NCI-H1694 treated with DMSO at 0.1 percent for 48 hours (cell line): ENCODE measurements around the gene NINJ2.

Experiments
- DNase-seq: peaks from one replicate; lab custom pipeline; 2025; lab: John Stamatoyannopoulos, UW

NINJ2 gene

GRCh38 chr12:569091-569676 lies 94.1 kb downstream of the NINJ2 start:
- DNase-seq = no peak

DNA sequence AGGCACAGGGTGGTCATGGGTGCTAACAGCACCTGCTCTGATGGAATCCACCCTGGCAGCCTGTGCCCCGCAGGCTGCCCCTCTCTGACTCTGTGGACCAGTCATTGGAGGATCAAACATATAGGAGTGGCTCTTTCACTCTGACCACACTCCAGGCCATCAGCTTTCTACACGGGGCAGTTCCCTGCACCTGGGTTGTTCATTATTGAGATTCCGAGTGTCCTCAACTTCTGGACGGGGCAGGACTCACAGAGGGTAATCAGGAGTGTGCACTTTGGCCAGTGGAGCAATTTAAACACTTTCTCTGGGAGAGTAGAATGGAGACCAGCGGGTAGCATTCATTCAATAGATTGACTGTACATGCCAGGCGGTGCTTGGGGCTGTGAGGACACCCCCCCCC lies 94.8 kb downstream of the NINJ2 start:
- DNase-seq = no peak

GRCh38 chr12:565589-566105 lies 97.6 kb downstream of the NINJ2 start:
- no peak for DNase-seq

GRCh38 chr12:565161-565560 lies 98.1 kb downstream of the NINJ2 start:
- no peak for DNase-seq

GRCh38 chr12:563787-564298 lies 99.4 kb downstream of the NINJ2 start:
- no peak for DNase-seq

DNA sequence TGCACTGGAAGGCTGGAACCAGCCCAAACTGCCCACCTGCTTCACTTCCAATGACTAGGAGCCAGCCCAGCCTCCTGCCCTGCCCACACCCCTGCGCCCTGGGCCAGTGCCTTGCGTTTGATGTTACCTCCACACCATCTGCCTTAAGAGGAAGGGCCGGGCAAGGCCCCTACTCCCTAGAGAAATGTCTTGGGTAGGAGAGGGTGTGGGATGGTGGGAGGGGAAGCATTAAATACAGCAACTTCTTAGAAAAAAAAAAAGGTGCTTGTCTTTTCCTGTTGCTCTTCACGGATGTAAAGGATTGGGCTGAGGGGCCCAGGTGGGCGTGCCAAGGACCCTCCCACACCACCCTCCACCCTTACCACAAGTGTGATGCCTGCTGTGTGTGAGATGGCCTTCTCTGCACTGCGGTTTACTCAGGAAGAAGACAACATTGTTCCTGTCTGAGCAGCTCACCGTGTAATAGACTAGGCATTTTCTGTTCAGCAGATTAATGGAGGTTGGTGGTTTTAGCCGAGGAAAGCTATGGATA lies 99.9 kb downstream of the NINJ2 start:
- no peak for DNase-seq

GRCh38 chr12:562634-563033 lies 100.6 kb downstream of the NINJ2 start:
- no peak for DNase-seq

- no peak for DNase-seq
Measured at GRCh38 chr12:561908-562593, 101.2 kb downstream of the NINJ2 start.

GRCh38 chr12:561391-561705 lies 101.9 kb downstream of the NINJ2 start:
- DNase-seq = no peak

DNA sequence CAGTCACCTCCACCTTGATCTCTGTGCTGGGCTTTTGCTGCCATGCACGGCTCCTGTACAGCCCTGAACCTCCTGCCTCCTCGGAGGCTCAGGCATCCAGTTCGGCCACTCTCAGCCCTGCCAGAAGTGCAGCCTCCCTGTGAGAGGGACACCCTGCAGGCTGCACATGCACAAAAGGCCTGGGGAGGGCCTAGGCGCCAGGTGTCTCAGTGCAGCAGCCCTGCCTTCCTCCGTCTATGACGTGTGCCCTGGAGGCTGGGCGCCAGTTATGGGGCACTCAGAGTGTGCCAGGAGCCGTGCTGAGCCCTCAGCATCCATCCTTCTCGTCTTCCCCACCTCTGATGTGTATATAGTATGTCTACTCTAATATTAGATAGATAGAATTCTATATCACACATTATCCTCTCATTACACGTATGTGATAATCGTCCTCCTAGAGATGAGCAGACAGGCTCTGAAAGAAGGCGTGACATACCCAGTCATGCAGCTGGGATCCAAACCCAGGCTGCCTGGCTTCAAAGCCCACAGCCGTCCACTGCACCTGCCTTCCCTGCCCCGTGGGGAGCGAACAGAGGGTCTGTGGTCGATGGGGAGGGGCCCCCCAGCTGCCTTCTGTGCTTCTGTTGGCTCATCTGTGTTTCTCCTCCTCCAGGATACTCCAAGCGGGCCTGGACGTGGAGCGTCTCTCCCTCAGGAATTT lies 102.4 kb downstream of the NINJ2 start:
- DNase-seq = no peak

- no peak for DNase-seq
Measured at GRCh38 chr12:559906-560455, 103.3 kb downstream of the NINJ2 start.

- DNase-seq = no peak
Measured at GRCh38 chr12:559208-559905, 103.9 kb downstream of the NINJ2 start.

- DNase-seq = no peak
Measured at GRCh38 chr12:558580-558979, 104.7 kb downstream of the NINJ2 start.

- DNase-seq = no peak
Measured at GRCh38 chr12:556498-556897, 106.7 kb downstream of the NINJ2 start.

GRCh38 chr12:554001-554285 lies 109.3 kb downstream of the NINJ2 start:
- DNase-seq = no peak

DNA sequence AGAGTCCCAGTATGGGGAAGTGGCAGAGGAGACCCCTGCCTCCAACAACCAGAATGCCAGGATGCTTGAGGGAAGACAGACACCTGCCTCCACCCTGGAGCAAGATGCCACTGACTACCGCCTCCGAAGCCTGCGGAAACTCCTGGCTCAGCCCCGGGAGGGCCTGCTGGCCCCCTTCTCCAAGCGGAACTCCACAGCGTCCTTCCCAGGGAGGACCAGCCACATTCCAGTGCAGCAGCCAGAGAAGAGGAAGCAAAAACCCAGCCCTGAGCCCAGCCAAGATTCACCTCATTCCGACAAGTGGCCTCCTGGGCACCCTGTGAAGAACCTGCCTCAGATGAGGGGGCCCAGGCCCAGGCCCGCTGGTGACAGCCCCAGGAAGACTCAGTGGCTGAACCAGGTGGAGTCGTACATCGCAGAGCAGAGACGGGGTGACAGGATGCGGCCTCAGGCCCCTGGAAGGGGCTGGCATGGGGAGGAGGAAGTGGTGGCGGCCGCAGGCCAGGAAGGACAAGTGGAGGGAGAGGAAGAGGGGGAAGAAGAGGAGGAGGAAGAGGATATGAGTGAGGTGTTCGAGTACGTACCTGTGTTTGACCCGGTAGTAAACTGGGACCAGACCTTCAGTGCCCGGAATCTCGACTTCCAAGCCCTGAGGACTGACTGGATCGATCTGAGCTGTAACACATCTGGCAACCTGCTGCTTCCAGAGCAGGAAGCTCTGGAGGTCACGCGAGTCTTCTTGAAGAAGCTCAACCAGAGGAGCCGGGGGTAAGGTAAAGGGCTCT lies 109.8 kb downstream of the NINJ2 start:
- DNase-seq = no peak

DNA sequence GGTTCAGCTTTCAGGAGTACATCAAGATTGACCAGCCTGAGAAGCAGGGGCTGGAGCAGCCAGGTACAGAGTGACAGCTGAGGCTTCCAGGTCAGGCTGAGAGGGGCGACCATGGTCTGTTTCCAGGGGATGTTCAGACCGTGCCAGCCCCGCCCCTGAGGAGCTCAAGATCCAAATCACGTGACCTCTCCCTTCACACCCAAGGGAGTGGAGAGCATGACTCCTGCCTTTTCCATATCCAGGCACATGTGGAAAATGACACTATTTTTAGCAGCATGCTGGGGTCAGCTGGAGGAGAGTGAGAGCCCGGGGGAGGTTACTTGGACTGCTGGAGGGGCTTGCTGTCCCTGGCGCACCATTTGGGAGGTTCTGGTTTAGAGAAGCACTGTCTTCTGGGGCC lies 110.8 kb downstream of the NINJ2 start:
- DNase-seq = no peak

GRCh38 chr12:550473-551260 lies 112.6 kb downstream of the NINJ2 start:
- DNase-seq = no peak

DNA sequence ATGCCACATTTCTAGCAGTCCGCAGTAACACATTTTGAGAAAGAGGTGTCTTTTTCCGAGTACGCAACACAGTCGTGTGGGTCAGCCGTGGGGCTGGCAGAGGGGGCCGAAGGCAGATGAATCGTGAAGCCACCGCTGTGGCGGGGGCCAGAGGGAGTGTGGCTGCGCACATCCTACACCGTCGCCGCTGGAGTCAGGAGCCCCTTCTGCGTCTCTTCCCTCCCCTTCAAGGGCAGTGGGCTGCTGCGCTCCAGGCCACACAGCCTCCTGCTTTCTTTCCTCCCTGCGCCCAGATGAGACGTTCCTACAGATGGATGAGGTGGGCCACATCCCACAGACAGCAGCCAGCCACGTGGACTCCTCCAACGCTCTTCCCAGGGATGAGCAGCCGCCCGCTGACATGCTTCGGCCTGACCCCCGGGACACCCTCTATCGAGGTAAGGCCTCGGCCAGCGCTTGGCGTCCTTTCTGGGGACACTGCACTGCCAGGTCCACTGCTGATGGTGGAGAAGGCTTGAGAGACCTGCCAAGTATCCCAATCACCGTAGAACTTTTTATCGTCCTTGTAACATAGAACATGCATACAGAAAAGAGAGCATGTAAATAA lies 113.7 kb downstream of the NINJ2 start:
- no peak for DNase-seq

- DNase-seq = no peak
Measured at GRCh38 chr12:547883-548470, 115.3 kb downstream of the NINJ2 start.
